Measurements from ENCODE around the gene IL1RL2.

GRCh38 chr2:102267774-102268173 is 81.0 kb downstream of the IL1RL2 start:
- TF ChIP-seq YY1 (IDR thresholded peaks at IDR 0.05; ENCODE audit: insufficient read depth, insufficient read length) (no peak), SUZ12 (IDR thresholded peaks at IDR 0.05; ENCODE audit: extremely low read depth, insufficient read depth, insufficient read length) (no peak)
